GM20431 (cell line): ENCODE data around the gene CNGA4.

Experiments used
- in situ Hi-C: fragments of 300-500 bp; cut with MseI, MboI; formaldehyde crosslinking; loops from one replicate; pipeline ENCODE4 v1.15.0; 2020; ENCODE audit warnings: low sequenced_read_pairs; ENCODE audit not compliant: unreplicated experiment

Gene CNGA4, protein sequence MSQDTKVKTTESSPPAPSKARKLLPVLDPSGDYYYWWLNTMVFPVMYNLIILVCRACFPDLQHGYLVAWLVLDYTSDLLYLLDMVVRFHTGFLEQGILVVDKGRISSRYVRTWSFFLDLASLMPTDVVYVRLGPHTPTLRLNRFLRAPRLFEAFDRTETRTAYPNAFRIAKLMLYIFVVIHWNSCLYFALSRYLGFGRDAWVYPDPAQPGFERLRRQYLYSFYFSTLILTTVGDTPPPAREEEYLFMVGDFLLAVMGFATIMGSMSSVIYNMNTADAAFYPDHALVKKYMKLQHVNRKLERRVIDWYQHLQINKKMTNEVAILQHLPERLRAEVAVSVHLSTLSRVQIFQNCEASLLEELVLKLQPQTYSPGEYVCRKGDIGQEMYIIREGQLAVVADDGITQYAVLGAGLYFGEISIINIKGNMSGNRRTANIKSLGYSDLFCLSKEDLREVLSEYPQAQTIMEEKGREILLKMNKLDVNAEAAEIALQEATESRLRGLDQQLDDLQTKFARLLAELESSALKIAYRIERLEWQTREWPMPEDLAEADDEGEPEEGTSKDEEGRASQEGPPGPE

DNA sequence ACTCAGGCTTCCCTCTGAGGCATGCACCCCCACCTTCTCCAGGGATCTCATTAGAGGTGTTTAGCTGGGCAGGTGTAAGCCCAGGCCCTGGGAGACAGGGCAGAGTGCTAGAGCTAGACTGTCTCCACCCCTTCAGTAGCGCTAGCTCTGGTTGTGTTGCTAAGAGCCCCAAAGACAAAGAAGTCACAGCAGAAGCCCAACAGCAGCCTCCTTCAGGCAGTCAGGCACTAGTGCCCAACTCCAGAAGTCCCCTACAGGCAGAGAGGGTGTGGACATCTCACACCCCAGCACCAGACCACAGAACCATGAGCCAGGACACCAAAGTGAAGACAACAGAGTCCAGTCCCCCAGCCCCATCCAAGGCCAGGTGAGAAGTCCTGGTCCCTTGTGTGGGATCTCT is at the start of gene CNGA4:
CNGA4 (plus strand) TSS at position 188 of the 400 bp plus-strand sequence; CDS start at position 306, 118 bp downstream.
- in situ Hi-C loops = no loop called here

- in situ Hi-C loops = no loop called here
Observed at GRCh38 chr11:6191742-6192141, 47.1 kb upstream of the CNGA4 start.

DNA sequence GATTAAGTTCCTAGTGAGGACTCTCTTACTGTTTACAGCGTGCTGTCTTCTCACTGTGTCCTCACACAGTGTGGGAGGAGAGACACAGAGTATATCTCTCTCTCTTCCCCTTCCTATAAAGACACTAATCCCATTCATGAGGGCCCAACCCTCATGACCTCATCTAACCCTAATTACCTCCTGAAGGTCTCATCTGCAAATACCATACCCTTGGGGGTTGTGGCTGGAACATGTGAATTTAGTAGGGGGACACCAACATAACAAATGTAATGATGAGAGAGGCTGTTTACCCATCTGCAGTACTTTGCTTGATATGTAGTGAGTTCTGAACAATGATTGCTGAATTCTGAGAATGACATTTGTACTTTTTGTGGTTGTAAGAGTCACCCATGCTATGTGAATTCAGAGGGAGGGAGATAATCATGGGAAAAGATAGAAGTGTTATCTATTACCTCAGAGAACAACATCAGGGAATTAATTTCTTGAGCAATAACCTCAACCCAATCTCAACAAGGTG is 44.8 kb upstream of the CNGA4 start:
- in situ Hi-C loops = no loop called here

GRCh38 chr11:6196396-6196795 is 42.5 kb upstream of the CNGA4 start:
- in situ Hi-C loops = no loop called here

DNA sequence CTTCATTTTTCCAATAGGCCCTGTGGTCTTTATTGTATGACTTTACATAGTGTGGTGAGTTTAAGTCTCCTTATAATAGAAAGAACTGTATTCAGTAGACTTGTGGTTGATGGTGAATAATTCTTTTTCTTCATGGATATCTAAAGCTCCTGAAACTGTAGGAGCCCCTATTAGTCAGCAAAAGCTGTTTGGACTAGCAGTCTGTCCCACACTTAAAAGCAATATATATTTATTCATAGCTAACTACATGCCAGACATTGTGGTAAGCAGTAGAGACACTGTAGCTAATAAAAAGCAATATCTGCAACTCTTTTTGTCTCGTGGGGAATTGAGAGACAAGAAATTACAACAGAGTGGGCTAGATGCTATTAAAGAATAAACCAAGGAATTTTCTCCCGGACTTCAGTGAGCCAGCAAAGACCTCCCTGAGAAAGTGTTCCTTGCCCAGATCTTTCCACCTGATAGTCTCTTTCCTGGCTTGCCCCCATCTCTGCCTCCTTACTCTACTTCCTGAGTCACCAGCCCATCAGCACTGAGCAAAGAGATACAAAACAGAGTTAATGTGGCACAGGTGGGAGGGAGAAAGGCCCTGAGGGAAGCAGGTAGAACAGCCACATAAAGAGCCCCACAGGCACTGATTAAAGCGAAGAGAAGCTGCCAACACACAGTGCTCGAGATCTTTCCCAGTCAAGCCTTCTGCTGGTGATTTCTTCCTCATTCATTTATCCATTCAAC is 41.3 kb upstream of the CNGA4 start:
- in situ Hi-C loops = no loop called here

- in situ Hi-C loops = no loop called here
Observed at GRCh38 chr11:6199174-6199810, 39.6 kb upstream of the CNGA4 start, which contains the start of gene OR52W1. OR52W1 (plus strand) TSS chr11:6199224; CDS start chr11:6199224, 0 bp downstream.

- in situ Hi-C loops = no loop called here
Observed at GRCh38 chr11:6200975-6201374, 37.9 kb upstream of the CNGA4 start.

DNA sequence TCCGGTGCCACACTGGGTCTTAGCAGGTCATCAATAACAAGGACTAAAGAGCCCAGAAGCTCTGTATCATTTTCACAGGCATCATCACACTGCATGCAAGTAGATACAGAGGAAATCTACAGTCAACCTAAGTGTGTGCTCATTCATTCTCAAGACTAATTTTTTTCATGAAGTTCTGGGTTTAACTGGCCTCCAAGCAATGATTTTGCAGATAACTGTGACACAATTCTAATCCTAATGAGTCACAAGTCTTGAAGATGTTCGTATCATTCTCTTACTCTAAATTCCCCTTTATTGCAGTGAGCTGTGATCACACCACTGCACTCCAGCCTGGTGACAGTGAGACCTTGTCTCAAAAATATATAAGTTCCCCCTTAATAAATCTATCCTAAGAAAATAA is 37.4 kb upstream of the CNGA4 start:
- in situ Hi-C loops = no loop called here

- in situ Hi-C loops = no loop called here
Observed at GRCh38 chr11:6202041-6202440, 36.8 kb upstream of the CNGA4 start.

DNA sequence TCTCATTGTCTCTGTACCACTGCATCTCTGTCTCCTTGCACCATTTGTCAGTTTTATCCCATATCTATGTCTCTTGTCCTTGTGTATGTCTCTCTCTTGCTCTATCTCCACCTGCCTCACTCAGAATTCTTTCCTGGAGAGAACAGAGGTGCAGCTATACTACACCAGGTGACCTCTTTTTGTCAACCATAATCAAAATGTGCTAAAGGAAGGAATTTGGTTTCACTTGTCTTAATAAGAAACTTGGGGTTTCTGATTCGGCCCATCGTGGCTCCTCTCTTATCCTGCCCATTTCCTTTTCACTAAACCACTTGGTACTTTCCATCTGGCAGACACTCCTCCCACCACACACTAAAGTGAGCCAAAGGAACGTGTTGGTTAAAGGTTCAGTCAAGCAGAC is 35.6 kb upstream of the CNGA4 start:
- in situ Hi-C loops = no loop called here

- in situ Hi-C loops = no loop called here
Observed at GRCh38 chr11:6204706-6205105, 34.2 kb upstream of the CNGA4 start.

GRCh38 chr11:6205366-6205765 is 33.5 kb upstream of the CNGA4 start, which contains the start of gene C11orf42:
C11orf42 (plus strand) TSS chr11:6205557; CDS start chr11:6205616, 59 bp downstream.
- in situ Hi-C loops = no loop called here

- in situ Hi-C loops = no loop called here
Observed at GRCh38 chr11:6206456-6207180, 32.3 kb upstream of the CNGA4 start.

DNA sequence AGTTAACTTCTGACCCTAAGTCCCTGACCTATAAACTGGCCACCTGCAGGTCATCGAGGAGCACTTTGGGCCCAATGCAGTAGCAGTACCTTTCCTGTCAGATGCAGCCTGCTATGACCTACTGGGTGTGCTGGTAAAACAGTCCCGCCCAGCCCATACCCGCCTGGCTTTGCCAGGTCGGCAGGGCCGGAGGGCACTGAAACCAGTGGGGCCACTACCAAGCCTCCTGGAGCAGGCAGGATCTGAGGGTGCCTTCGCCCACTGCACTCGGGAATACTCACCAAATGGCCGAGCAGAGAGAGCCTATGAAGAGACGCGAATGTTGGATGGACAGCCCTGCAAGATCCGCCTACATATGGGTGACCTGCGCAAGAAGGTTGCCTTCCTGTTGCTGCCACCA is 29.1 kb upstream of the CNGA4 start:
- in situ Hi-C loops = no loop called here

- in situ Hi-C loops = no loop called here
Observed at GRCh38 chr11:6210274-6210955, 28.5 kb upstream of the CNGA4 start.

GRCh38 chr11:6214530-6214929 is 24.4 kb upstream of the CNGA4 start:
- in situ Hi-C loops = no loop called here

GRCh38 chr11:6216501-6216900 is 22.4 kb upstream of the CNGA4 start:
- in situ Hi-C loops = no loop called here

DNA sequence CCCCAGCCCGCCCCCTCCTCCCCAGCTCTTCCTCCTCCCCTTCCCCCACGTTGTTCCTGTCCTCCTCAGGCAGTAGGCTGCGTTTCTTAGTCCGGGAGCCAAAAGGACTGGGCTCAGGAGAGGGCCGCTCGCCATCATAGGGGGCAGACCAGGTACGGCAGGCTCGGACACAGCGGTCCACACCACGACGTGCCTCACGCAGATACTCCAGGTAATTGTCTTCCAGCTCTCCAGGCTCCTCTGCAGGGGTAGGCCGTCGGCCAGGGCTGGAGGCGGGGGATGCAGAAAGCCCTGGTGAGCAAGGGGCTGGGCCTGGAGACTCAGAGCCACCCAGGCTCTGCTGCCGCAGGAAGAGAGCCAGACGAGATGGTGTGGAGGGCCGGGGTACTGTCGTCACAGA is 21.2 kb upstream of the CNGA4 start:
- in situ Hi-C loops = no loop called here

GRCh38 chr11:6219359-6219758 is 19.5 kb upstream of the CNGA4 start:
- in situ Hi-C loops = no loop called here
